ENCODE data around the gene C11orf65. TPM values are rescaled to one million over a fixed set of nuclear protein-coding genes. Genes with fewer than 3 reads are reported as not detected.

The C11orf65 gene
- 0.32 TPM for total RNA-seq
- long read RNA-seq = 0 reads

- DNase-seq (ENCODE audit: low spot score) = peak; percentile 98
These were observed at the start of gene C11orf65 for GRCh38 chr11:108467091-108467823. Gene C11orf65, minus strand, starts transcription at chr11:108467529. Its CDS starts 5,970 bp downstream, at chr11:108461559.

- no peak for DNase-seq (ENCODE audit: low spot score)
These were observed 48.8 kb upstream of the C11orf65 start for GRCh38 chr11:108516125-108516524.

- no peak for DNase-seq (ENCODE audit: low spot score)
These were observed 45.4 kb upstream of the C11orf65 start for GRCh38 chr11:108512708-108513107.

GRCh38 chr11:108511851-108512474 lies 44.6 kb upstream of the C11orf65 start:
- DNase-seq (ENCODE audit: low spot score) = no peak

GRCh38 chr11:108508653-108509593 lies 41.6 kb upstream of the C11orf65 start:
- no peak for DNase-seq (ENCODE audit: low spot score)

- DNase-seq (ENCODE audit: low spot score) = no peak
These were observed 34.1 kb upstream of the C11orf65 start for GRCh38 chr11:108501396-108501795.

- no peak for DNase-seq (ENCODE audit: low spot score)
These were observed 33.4 kb upstream of the C11orf65 start for GRCh38 chr11:108500721-108501120.

GRCh38 chr11:108500169-108500568 lies 32.8 kb upstream of the C11orf65 start:
- no peak for DNase-seq (ENCODE audit: low spot score)

- no peak for DNase-seq (ENCODE audit: low spot score)
These were observed 31.6 kb upstream of the C11orf65 start for GRCh38 chr11:108498816-108499408.

- DNase-seq (ENCODE audit: low spot score) = no peak
These were observed 30.9 kb upstream of the C11orf65 start, which contains the start of gene POGLUT3 for GRCh38 chr11:108498046-108498815. Gene POGLUT3, minus strand, starts transcription at chr11:108498384. Its CDS starts 18 bp downstream, at chr11:108498366.

- DNase-seq (ENCODE audit: low spot score) = peak; percentile 92
These were observed 30.2 kb upstream of the C11orf65 start for GRCh38 chr11:108497317-108498045.

- DNase-seq (ENCODE audit: low spot score) = no peak
These were observed 29.4 kb upstream of the C11orf65 start for GRCh38 chr11:108496643-108497256.

GRCh38 chr11:108495326-108495725 lies 28.0 kb upstream of the C11orf65 start:
- no peak for DNase-seq (ENCODE audit: low spot score)

GRCh38 chr11:108494182-108494581 lies 26.9 kb upstream of the C11orf65 start:
- DNase-seq (ENCODE audit: low spot score) = no peak

GRCh38 chr11:108491936-108492335 lies 24.6 kb upstream of the C11orf65 start:
- DNase-seq (ENCODE audit: low spot score) = no peak

GRCh38 chr11:108486828-108487227 lies 19.5 kb upstream of the C11orf65 start:
- no peak for DNase-seq (ENCODE audit: low spot score)

GRCh38 chr11:108486331-108486730 lies 19.0 kb upstream of the C11orf65 start:
- DNase-seq (ENCODE audit: low spot score) = no peak

GRCh38 chr11:108483163-108483562 lies 15.8 kb upstream of the C11orf65 start:
- no peak for DNase-seq (ENCODE audit: low spot score)

All from mesenteric fat pad (tissue), 1 donor.